Inflammatory macrophage treated with lipopolysaccharide for 4 hours (primary cell): ENCODE data around the gene PTK6.

Experiments
- DNase-seq: peaks from one replicate; pipeline ENCODE4 v3.0.0-alpha.2; 2020

PTK6 gene

DNA sequence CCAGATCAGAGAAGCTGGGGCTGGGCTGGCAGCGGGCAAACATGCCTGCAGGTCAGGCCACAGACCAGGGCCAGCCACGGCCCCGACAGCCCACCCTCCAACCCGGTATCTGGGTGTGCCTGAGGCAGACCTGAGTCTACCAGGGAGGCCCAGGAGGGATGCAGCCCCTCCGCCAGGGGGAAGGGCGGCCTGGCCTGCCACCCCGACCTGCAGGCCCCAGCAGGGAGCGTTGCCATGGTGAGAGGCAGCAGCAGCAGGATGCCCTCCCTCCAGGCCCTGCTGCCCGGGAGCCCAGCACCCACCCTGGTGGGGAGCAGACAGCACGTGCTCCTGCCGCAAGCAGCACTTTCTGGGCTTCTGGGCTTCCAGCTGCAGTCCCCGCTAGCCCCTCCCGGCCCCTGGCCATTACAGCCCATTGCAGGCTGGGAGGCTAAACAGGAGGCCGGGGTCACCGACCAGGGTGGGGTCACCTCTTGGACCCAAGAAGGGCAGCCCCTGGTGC lies 34.5 kb downstream of the PTK6 start:
- DNase-seq = no peak

DNA sequence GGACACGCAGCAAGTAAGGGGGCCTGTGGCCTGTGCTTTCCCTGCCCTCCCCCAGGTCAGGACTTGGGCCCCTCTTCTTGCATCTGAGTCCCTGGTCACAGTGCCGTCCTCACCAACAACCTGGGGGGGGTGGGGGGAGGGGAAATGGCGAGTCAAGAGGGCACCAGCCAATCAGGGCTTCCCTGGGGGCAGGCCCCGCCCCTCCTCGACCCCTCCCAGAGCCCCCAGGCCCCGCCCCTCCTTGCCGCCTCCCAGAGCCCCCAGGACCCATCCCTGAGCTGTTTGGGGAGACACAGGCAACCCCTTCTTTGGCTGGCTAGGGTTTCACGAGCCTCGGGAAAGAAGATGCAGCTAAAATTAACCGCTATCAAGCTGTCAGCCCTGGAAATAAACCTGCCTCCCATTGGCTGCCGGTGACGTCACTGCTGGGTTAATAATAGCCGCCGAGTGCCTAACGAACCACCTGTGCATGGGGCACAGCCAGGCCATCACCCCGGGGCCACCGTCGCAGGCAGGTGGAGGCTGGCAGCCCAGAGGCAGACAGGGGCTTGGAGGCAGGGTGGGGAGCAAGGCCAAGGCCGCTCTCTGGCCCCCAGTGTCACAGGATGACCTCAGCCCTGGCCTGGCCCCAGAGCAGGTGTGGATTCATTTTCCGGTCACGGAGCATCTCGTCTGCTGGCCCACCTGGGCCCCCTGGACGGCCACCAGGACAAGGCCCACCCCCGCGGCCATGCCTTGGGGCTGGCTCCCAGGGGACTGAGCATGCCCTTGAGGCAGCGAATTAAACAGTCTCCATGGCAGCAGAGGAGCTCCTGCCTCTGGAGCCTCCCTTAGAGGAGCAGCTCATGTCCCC lies 35.1 kb downstream of the PTK6 start:
- DNase-seq = no peak

DNA sequence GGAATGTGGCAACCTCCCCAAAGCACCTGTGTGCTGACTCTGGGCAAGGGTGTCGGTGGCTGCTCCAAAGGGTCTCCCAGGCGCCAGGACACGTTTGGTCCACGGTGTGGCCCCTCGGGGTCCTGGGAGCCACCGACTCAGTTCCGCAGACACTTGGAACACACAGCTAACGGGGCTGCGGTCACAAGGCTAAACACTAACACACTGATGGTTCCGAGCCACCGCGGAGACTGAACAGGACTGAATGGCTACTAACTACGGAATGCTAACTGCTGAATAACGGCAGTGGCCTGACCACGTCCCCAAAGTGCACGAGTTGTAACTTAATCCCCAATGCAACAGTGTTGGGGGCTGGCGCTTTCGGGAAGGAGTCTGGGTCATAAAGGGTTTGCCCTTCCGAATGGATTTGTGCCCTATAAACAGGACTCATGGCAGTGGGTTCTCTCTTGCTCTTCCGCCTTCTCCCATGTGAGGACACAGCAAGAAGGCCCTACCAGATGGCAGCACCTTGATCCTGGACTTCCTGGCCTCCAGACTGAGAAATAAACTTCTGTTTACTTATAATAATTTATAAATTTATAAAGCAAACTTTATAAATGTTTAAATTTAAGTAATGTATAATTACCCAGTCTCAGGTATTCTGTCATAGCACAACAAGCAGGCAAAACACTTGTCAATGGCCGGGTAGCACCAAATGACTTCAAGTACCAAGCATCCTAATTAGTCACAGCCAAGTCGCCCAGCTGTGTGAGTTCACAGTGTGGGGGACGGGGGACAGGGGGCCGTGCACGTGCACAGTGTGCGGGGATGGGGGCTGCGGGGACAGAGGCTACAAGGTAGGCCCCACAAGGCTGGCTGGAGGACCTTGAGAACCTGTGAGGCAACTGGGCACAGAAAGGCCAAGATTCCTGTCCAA lies 36.0 kb downstream of the PTK6 start:
- DNase-seq = no peak

DNA sequence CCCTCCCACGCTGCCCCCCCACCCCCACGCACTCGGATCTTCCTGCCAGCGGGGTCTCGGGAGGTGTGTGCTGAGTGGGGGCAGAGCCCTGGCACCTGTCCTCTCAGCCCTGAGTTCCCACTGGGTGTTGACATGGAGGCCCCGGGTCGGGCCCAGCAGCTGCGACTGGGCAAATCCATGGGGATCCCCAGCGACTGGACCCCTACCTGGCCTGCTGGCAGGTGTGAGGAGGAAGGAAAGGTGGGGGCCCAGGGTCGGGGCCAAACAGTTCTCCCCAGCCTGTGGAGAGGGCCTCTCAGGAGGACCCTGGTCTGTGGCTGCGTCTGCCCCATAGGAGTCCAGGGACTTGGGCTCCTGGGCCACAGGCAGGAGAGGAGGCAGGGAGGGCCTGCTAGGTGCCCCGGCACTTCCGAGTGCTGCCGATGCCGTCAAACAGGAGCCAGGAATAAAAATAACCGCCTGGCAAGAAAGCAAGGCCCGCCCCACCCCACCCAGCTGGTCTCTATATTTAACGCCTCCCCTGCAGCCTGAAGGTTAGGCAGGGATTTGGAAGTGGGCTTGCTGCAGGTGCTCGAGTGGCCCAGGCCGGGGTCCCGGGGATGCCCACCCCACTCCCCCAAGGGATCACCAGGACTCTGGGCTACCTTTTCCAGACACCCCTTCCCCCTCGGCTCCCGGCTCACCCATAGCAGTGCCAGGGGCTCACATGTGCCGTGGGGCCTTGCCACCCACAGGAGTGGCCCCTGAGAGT lies 36.9 kb downstream of the PTK6 start:
- DNase-seq = no peak

DNA sequence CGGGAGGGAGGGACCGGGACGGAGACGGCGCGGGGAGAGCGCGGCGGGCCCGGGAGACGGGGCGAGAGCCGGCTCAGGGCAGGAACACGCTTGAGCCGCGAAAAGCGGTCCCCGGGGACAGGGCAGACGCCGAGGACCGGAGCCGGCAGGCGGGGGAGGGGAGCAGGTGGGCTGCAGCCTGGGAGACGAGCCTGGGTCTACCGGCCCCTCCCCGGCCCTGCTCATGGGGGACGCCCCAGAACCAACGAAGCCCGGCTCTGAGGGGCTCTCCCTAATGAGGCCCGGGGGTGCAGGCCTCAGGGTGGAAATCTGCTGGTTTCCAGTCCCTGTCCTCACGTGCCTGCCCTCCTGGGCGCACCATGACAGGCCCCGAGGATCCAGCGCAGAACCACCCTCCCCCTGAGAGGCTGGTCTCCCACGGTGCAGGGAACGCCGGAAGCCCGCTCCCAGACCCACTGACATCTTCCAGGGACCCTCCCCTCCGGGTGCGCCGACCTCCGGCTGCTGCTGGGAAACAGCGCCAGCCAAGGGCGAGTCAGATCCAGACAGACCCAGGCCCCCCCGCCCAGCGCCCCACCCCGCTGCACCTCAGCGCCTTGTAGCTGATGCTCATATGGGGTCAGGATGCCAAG lies 37.7 kb downstream of the PTK6 start:
- no peak for DNase-seq

DNA sequence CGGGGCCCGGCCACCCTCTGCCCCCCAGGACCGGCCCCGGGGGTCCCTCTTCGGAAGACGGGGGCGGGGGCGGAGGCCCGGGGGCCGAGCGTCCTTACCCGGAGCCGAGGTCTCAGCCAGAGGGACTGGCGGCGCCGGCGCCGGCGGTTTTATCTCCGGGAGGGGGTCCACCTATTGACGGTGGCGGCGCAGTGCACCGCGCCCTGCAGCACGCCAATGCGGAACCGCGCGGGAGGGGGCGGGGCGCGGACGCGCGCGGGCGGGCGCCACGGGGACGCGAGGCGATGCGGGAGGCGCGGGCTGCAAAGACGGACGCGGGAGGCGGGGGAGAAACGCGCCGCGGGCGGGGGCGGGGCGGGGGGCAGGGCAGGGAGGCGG lies 38.2 kb downstream of the PTK6 start, which contains the start of gene EEF1A2:
EEF1A2 (minus strand) TSS at position 124 of the 378 bp plus-strand sequence. CDS start 1,320 bp downstream, outside the sequence.
- peak; percentile 18 for DNase-seq

DNA sequence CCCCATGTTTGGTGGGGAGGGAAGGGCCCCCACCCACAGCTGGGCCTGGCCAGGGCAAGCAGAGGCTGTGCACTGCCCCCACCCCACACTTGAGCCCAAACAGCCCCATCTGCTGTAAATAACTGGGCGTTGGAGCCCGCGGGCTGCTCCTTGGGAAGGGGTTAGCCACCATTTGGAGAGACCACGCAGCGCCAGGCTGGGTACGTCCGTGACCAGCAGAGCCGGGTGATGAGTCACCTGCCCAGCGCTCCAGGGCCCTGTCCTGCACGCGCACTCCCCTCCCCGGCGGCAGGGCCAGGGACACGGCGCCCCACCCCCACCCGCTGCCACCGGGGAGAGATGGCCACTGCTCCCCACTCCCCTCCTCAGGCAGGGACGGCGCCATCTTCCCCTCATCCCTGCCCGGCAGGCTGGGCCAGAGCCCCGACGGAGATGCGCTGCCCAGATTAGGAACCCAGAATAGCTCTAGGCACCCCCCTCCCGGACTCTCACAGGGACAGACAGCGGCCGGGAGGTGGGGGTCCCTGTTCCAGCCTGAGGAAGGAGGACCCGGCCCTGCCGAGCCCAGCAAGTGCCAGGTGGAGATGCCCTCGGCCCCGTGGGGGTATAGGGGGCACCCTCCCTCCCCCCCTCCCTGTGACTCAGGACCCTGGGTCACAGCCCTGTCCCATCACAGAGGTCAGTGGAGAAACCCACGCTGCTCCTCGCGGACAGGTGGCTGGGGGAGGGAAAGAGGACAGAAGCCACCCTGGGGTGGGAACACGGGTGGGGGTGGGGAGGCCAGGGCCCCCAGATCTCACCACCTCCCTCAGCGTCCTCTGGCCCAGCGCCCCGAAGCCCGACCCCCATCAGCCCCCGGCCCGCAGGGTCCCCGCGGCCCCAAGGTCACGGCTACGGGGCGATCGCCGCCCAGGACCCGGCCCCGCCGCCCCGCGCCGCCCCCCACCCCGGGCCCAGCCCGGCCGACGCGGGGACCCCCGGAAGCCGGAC lies 38.9 kb downstream of the PTK6 start:
- DNase-seq = no peak

DNA sequence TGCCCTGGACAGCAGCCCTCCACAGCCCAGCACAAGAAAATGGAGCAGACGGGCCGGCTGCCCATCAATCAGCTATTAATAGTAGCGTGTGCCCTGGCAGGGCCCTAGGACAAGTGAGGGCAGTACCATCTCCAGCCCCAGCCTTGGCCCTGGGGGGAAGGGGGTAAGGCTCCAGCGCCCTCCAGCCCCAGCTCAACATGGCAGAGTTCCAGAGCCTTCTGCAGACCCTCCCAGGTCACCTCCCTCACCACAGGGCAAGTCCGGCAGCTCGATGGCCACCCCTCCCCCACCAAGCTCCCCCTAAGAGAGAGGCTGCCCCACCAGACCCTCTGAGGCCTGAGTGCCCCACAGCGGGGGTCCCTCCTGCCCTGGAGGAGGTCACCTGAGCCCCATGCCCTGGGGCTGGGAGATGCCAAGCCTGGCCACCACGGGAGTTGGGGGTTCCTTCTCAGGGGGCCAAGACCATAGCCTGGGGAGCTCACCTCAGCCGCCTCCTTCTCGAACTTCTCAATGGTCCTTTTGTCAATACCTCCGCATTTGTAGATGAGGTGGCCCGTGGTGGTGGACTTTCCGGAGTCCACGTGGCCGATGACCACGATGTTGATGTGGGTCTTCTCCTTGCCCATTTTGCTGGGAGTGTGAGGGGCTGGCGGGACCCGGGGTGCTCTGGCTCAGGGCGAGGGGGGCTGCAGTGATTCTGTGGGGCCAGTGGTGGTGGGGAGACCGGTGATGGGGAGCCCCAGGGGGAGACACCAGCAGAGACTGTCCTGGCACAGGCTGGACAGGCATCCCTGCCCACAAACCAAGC lies 39.8 kb downstream of the PTK6 start:
- no peak for DNase-seq

DNA sequence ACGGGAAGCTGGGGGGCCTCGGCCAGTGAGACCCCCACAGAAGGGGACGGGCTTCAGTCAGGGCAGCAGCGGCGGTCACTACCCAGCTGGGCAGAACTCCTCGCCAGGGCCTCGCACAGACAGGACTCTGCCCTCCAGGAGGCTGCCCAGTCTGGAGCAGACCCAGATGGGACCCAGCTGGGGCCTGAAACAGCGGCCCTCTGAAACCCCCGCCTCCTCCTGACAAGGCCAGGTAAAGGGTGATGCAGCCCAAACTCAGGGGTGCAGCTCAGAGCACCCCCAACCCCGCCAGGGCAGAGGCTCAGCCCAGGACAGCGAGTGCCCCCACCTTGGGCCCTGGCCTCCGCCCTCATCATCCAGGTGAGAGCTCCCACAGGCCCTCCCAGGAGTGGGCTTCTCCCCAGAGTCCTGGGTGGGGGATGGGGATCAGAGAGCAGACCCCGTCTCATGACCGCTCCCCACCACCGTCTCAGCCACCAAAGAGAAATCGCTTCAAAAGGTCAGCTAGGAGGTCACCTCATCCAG lies 40.5 kb downstream of the PTK6 start:
- DNase-seq = no peak

DNA sequence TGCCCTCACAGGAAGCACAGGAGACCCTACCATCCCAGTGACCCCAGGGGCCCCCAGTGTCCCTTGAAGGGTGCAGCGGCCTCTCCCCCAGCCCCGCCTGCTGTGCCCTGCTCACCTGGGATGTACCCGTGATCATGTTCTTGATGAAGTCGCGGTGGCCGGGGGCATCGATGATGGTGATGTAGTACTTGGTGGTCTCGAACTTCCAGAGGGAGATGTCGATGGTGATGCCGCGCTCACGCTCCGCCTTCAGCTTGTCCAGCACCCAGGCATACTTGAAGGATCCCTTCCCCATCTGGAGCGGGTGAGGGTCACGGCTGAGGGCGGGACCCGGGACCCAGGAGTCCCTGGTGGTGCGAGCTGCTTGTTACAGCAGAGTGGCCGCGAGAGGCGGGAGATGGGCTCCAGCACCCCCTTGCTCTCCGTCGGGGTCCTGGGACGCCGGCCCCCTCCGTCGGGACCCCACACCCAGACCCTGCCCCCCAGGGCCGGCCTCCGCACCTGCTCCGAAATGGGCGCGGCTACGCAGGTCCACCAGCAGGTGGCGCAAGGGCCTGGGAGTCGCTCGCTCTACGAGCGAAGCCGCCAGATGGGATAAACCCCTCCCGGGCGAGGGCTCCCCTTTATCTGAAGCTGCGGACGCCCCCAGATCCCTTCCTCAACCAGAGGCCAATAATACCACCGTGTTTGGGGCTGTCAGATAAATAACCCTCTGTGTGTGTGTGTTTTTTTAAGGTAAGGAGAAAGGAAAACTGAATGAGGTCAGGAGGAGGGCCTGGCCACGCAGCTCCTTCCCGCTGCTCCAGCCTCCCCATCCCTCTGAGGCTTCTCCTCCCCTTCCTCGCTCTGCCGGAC lies 41.2 kb downstream of the PTK6 start:
- DNase-seq = peak; percentile 56

DNA sequence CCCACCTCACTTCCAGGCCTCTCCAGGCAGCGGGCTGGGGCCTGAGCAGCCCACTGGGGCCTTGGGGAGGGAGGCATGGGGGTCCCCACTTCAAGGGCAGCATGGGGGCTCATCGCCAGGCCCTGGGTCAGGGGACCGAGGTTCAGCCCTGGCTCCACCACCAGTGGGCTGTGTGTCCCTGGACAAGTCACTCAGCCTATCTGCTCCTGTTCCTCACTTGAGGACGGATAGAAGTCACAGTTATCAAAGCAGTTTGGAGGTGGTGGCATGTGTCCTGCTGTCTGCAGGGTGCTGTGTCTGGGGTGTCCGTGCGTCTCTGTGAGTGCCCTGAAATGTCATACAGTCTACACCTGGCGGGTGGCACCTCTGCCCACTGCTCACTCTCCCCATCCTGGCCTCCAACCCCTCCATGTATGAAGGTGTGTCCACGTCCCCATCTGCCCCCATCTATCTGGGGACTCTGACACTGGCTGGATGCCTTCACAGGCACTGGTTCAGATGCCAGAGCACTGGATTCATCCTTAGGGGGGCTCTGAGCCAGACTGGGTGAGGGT lies 41.9 kb downstream of the PTK6 start:
- DNase-seq = no peak

DNA sequence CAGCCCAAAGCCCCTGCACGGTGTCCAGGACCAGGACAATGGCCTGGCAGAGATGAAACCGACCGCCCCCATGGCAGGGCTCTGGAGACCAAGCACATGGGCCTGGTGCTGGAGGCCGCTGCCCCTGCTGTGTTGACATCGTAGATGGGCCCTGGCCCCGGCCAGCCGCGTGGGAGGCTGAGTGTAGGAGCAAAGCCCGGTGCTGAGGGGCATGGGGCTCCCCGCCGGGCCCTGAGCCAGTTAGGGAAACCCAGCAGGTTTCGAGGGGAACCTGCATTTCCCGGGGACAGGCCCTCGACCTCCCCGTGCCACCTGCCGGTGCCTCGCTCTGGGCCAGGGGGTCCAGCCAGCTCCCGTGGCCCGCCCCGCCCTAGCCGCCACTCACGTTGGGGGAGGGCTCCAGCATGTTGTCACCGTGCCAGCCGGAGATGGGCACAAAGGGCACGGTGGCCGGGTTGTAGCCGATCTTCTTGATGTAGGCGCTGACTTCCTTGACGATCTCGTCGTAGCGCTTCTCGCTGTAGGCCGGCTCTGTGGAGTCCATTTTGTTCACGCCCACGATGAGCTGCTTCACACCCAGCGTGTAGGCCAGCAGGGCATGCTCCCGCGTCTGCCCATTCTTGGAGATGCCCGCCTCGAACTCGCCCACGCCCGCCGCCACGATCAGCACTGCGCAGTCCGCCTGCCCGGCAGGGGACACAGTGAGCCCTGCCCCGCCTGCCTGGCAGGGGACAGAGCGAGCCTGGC lies 42.6 kb downstream of the PTK6 start:
- no peak for DNase-seq

DNA sequence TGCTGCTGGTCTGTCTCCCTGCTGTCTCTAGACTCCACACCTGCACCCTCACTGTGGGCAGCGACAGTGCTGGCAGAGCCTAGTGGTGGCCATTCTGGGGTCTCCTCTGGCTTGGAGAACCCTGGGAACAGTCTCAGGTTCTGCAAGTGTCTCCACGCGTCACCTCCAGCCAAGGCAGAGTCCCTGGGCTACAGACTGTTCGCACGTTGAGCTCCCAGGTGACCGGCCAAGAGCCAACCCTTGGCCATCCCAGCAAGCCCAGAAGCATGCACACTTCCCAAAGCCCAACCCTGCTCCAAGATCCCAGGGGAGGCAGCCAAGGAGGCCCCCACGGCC lies 43.1 kb downstream of the PTK6 start:
- no peak for DNase-seq

DNA sequence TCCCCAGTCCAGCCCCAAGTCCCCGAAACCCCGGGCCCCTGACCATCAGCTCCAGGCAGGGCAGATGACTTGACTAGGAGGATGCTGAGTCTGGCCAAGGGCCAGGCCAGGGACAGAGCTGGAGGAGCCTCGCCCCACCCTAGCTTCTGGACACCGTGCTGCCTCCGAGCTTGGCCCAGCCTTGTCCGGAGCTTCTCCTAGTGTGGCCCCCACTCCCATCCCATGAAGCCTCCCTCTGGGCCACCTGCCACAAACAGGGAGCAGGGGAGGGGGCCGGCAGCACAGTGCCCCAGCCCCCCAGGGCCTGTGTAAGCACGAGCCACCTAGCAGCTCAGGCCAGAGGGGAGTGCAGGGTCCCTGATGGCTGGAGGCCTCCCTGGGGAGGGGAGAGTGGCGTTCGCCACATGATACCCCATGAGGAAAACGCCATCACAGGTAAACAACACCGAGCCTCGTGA lies 43.6 kb downstream of the PTK6 start:
- no peak for DNase-seq

DNA sequence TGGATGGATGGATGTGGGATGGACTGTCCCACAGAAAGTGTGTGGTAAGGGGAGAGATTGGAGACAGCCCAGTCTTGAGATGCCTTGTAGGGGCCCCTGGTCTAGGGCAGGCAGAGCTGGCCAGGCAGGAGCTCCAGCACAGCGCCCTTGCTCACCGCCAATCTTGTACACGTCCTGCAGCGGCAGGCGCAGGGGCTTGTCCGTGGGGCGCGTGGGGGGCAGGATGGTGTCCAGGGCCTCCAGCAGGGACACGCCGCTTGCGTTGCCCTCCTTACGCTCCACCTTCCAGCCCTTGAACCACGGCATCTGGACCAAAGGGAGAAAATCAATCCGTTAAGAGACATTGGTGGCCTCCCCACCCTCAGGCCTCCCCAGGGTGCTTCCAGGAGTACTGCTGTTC lies 44.2 kb downstream of the PTK6 start:
- DNase-seq = no peak

DNA sequence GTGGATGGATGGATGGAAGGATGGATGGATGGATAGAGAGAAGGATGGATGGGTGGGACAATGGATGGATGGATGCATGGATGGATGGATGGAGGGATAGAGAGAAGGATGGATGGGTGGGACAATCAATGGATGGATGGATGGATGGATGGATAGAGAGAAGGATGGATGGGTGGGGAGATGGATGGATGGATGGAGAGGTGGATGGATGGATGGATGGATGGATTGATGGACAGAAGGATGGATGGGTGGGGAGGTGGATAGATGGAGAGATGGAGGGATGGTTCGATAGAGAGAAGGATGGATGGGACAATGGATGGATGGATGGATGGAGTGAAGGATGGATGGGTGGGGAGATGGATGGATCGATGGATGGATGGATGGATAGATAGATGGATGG lies 44.7 kb downstream of the PTK6 start:
- DNase-seq = no peak

DNA sequence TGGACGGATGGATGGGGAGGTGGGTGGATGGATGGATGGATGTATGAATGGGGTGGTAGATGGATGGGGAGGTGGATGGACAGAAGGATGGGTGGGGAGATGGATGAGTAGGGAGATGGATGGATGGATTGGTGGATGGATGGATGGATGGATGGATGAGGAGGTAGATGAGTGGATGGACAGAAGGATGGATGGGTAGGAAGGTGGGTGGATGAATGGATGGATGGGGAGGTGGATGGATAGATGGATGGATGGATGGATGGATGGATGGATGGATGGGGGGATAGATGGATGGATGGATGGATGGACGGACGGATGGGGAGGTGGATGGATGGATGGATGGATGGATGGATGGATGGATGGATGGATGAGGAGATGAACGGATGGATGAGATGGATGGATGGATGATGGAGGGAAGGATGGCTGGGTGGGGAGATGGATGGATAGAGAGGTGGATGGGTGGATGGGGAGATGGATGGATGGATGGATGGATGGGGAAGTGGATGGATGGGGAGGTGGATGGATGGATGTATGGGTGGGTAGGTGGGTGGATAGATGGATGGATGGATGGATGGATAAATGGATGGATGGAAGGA lies 45.4 kb downstream of the PTK6 start:
- no peak for DNase-seq

DNA sequence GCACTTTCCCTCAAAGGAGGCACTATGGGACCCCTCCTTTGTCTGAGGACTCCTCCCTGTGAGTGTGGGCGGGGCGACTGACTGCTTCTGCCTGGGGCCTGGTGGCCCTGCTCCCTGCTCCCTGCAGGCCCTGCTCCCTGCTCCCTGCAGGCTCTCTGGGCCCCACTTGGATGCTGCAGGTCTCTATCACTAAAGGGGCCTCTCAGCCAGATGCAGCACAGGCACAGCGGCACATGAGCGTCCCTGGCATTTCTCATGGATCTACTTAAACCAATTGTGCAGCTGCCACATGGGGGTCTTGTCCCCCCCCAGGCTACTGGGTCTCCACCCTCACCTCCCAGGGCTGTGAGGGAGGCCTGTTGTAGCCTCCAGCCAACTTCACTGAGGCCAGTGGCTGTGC lies 46.1 kb downstream of the PTK6 start:
- no peak for DNase-seq
